Mucosa of descending colon (tissue), 3 donors: Measurements from ENCODE around the gene DCAF6. TPM values are rescaled to one million over a fixed set of nuclear protein-coding genes. Genes with fewer than 3 reads are reported as not detected.

Experiments used
- ATAC-seq: fragments of 200-7000 bp; cut with Tn5 transposase; one replicate; pipeline ENCODE4 v1.9.1; 2020; ENCODE audit warnings: mild to moderate bottlenecking, moderate library complexity
- DNase-seq, 3 donors: peaks; one replicate each; pipeline ENCODE4 v3.0.0-alpha.2; 2020
- H3K36me3 ChIP-seq: fragments of 200-600 bp; one replicate; pipeline ENCODE4 v1.8.0; 2021; ENCODE audit warnings: low read depth, mild to moderate bottlenecking
- H3K4me1 ChIP-seq: fragments of 200-600 bp; one replicate; pipeline ENCODE4 v1.8.0; 2021; ENCODE audit warnings: low read depth, mild to moderate bottlenecking
- H3K4me3 ChIP-seq: fragments of 200-600 bp; one replicate; pipeline ENCODE4 v1.8.0; 2021; ENCODE audit warnings: mild to moderate bottlenecking
- H3K9me3 ChIP-seq: fragments of 200-600 bp; one replicate; pipeline ENCODE4 v1.8.0; 2021; ENCODE audit warnings: mild to moderate bottlenecking
- CTCF ChIP-seq: fragments of 200-600 bp; IDR thresholded peaks from one replicate; pipeline ENCODE4 v1.8.0; 2022; ENCODE audit warnings: antibody characterized with exemption, mild to moderate bottlenecking
- intact Hi-C, 2 donors: fragments of 100-400 bp; cut with DNase I in 1 of 2; cut with micrococcal nuclease in 1 of 2; formaldehyde crosslinking; loops; one replicate each; pipeline versions ENCODE4 v1.11.0 to v1.11.1; 2022; cut with DNase I, micrococcal nuclease
- total RNA-seq, 3 donors: library from RNA; stranded (reverse); fragmentation: NEBNext Ultra II Directional in 2 of 3; extraction: Animal tissue kit (Norgen Biotek cat#: 25700) in 2 of 3; gene quantifications; one replicate each; pipeline versions ENCODE4 v1.2.1 to v1.2.4, GENCODE V29; 2021 to 2023
- donor health status: DM: no; HTN: no; CAD: no; lungs with moderate emphysema.
- donor health status: DM: no; HTN: no; CAD: no.
- donor health status: DM: no; HTN: yes; CAD: no.

DCAF6 gene
- total RNA-seq, 3 donors from 2014 or later: 57.1 to 71.7 (median 62.2) TPM

DNA sequence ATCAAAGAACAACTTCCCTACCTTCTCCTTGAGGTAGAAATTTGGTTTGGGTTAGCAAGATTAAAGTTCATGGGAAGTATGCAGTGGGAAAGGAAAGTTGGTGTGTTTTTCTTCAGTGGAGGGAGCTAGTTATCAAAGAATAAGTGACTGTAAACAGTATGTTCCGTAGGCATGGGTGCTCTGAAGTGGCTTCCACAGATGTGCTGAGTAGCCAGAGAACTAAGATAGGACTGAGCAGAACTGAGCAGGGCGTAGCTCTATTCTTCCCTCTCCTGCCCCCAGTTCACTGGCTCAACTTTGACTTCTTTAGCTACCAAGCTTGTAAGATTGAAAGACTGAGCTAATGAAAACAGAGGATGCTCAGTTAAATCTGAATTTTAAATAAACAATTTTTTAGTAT, 26.0 kb upstream of the DCAF6 start:
- Histone ChIP-seq H3K36me3 (no peaks in the 10 kb centered on the region), H3K4me3 (no peak overlapping the region), H3K4me1 (no peaks in the 10 kb centered on the region), H3K9me3 (peaks cover 6% of the 10 kb centered on the region)
- ATAC-seq: peak; percentile 27
- no peak for DNase-seq
- TF ChIP-seq CTCF: no peak
- intact Hi-C loops: no loop called here

DNA sequence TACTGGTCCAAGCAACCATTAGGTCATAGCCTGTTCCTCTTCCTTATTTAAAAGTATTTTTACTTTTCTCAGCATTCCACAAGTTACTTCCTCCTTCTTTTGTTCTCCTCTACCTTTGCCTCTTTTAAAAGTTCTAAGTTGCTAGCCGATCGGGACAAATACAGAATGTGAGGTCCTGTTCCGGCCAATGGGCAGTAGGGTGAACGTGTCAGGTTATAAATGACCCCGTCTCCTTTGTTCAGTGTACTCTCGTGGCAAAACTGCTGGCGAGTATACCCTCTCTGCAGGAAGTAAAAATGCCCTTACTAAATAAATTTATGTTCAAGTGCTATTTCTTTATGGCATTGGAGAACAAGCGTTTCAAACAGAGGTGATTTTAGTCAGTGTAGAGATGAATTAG, 25.1 kb upstream of the DCAF6 start:
- no peak for DNase-seq
- TF ChIP-seq CTCF: no peak
- Histone ChIP-seq H3K4me3 (no peak overlapping the region), H3K4me1 (no peaks in the 10 kb centered on the region), H3K36me3 (no peaks in the 10 kb centered on the region), H3K9me3 (peaks cover 6% of the 10 kb centered on the region)
- peak; percentile 40 for ATAC-seq
- intact Hi-C loops: no loop called here

- DNase-seq (no peak), ATAC-seq (no peak)
- H3K36me3 ChIP-seq: no peaks in the 10 kb centered on the region
- no peak for TF ChIP-seq CTCF
- H3K9me3 ChIP-seq: peaks cover 6% of the 10 kb centered on the region
- no peaks in the 10 kb centered on the region for H3K4me1 ChIP-seq
- no peak overlapping the region for H3K4me3 ChIP-seq
- intact Hi-C loops: no loop called here
These were observed 24.2 kb upstream of the DCAF6 start for GRCh38 chr1:167912294-167912693.

DNA sequence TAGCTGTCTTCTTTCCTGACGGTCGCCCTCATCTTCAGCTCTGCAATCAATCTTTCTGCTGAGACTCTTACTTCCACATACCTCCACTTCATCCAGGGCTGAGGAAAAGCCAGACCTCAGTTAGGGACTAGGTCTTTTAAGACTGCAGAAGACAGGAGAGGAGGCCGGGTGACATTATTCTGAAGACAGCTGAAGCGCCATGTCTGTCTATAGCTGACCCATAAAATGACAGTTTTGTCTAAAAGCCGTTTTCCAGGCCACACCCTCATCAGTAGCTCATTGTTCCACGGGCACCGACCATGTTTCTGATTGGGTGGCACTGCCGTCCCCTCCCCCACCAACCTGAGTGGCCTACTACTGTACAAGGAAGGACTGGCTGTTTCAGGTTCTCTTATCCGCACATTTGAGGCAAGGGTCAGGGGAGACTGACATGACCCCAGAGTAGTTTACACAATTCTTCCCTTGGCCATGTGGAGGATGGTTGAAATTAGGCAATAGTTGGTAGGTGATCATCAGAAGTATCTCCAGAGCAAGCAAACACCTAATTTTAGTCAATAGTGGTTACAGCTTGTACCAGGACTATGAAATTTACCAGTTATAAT, 22.5 kb upstream of the DCAF6 start, which contains the start of gene ADCY10:
Gene ADCY10, minus strand, starts transcription at position 240 of the 602 bp plus-strand sequence. CDS start 8,994 bp downstream, outside the sequence.
- Histone ChIP-seq H3K9me3 (peaks cover 6% of the 10 kb centered on the region), H3K36me3 (no peaks in the 10 kb centered on the region), H3K4me3 (no peak within 1 kb of the TSS), H3K4me1 (peaks cover 7% of the 10 kb centered on the region)
- ATAC-seq: peak; percentile 67
- intact Hi-C loops: no loop called here
- DNase-seq: peak; percentile 37 to 54 (median 44)
- no peak for TF ChIP-seq CTCF

GRCh38 chr1:167915569-167915968, 20.9 kb upstream of the DCAF6 start:
- Histone ChIP-seq H3K4me3 (no peak overlapping the region), H3K4me1 (peaks cover 7% of the 10 kb centered on the region), H3K9me3 (no peaks in the 10 kb centered on the region), H3K36me3 (no peaks in the 10 kb centered on the region)
- intact Hi-C loops: no loop called here
- DNase-seq (no peak), ATAC-seq (no peak)
- no peak for TF ChIP-seq CTCF
